ENCODE results near the gene ST6GAL1. TPM values are rescaled to one million over a fixed set of nuclear protein-coding genes. Genes with fewer than 3 reads are reported as not detected.

Gene ST6GAL1
- total and polyA plus RNA-seq, 2 of the 4 experiments (the other 2 are of a cell fraction) = 1.4 to 2.9 TPM

DNA sequence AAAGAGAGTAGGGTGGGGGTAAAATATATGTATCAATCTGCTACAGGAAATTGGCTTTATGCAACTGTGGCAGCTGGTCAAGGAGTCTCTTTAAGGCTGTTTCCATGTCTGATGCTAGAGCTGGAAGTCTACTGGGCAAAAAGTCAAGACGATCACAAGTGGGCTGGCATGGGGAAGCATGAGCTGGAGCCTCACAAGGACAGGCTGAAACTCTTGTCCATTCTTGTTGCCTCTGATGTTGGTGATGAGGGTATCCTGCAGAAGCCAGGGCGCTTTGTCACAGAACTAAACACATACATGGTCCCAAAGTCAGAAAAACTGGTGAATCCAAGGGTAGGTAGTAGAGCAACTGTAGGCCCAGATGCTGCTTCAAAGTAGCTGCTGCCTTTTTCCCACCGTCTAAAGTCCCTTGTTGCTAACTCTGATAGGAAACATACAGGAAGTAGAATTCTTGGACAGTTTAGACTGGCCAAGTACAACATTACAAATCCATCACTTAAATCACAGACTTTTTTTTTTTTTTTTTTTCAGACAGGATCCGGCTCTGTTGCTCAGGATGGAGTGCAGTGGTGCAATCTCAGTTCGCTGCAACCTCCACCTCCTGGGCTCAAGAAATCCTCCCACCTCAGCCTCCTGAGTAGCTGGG is 154.8 kb downstream of the ST6GAL1 start:
- Histone ChIP-seq H2BK5ac (ENCODE audit: low read depth, low read length, poor library complexity, severe bottlenecking) (no peak overlapping the region), H3K79me1 (ENCODE audit: low read depth in 1 of 2, low read length in 2 of 2) (no peaks in the 10 kb centered on the region), H3K4me2 (ENCODE audit: low read depth, low read length) (no peak overlapping the region), H3K27ac (ENCODE audit: insufficient read depth, low read length) (no peak overlapping the region), H3K56ac (ENCODE audit: extremely low read depth, insufficient read depth, low read length) (no peak overlapping the region), H2AK5ac (ENCODE audit: low read depth, low read length) (no peak overlapping the region), H2BK120ac (ENCODE audit: low read depth, low read length) (no peak overlapping the region), H3K36me3 (ENCODE audit: control insufficient read depth, insufficient read depth, low read length) (no peaks in the 10 kb centered on the region), H2BK15ac (ENCODE audit: low read depth, low read length) (no peak overlapping the region), H2AK9ac (replicated peaks; ENCODE audit: low read depth, low read length, poor library complexity) (no peak overlapping the region), H4K91ac (ENCODE audit: insufficient read depth, low read depth, low read length) (no peak overlapping the region), H4K5ac (ENCODE audit: low read depth, low read length) (no peak overlapping the region), H4K8ac (ENCODE audit: low read depth in 2 of 2, low read length in 2 of 2) (no peak overlapping the region), H3K14ac (replicated peaks; ENCODE audit: low read depth, low read length) (no peak overlapping the region), H4K20me1 (ENCODE audit: insufficient read depth, low read length) (no peaks in the 10 kb centered on the region), H3K4me3 (ENCODE audit: insufficient read depth, low read depth, low read length) (no peak overlapping the region), H3K27me3 (ENCODE audit: control insufficient read depth, insufficient read depth, low read length) (no peaks in the 10 kb centered on the region), H2AFZ (replicated peaks; ENCODE audit: low read length, poor library complexity) (no peak overlapping the region), H3K4me1 (ENCODE audit: control insufficient read depth, insufficient read depth, low read length) (no peaks in the 10 kb centered on the region; the same call in 1 of the 2 replicates), H3K4ac (ENCODE audit: low read depth, low read length) (no peak overlapping the region), H3K9me3 (ENCODE audit: control insufficient read depth, insufficient read depth, low read length) (no peaks in the 10 kb centered on the region), H3K9me1 (ENCODE audit: insufficient read depth, low read length) (no peaks in the 10 kb centered on the region; the same call in 1 of the 2 replicates), H3K9ac (ENCODE audit: low read depth, low read length) (no peak overlapping the region), H3K18ac (ENCODE audit: low read depth, low read length) (no peak overlapping the region), H3K23ac (ENCODE audit: low read depth, low read length) (no peak overlapping the region), H2BK20ac (ENCODE audit: low read depth, low read length) (no peak overlapping the region)
- BruUV-seq (replicated peaks) = no TSS peak
- dilution Hi-C loops (cut with HindIII; ENCODE audit: low sequenced_read_pairs, unreplicated experiment) = no loop called here
- ATAC-seq (ENCODE audit: low read depth) (no peak), DNase-seq (no peak)
- no CpG with 5 or more reads among the region's 5 CpGs for WGBS, 2 experiments (ENCODE audit: extremely low coverage in 2 of 2, insufficient read length in 1 of 2)
- in situ Hi-C loops (cut with MboI; ENCODE audit: low sequenced_read_pairs) = no loop called here
- CTCF ChIA-PET = interaction anchor here (0.9 kb wide), 1 partner anchor 11 kb away, joined by 3 read pairs; no protein-coding TSS in a partner anchor
- POLR2A ChIA-PET (ENCODE audit: unreplicated experiment) = no interaction called here
- intact Hi-C loops (cut with micrococcal nuclease) = no loop called here
- TF ChIP-seq MXI1 (IDR thresholded peaks at IDR 0.05; ENCODE audit: borderline replicate concordance, low read depth, low read length) (no peak), RCOR1 (IDR thresholded peaks at IDR 0.05; ENCODE audit: insufficient replicate concordance, low read length) (no peak), MAFK (IDR thresholded peaks at IDR 0.05; ENCODE audit: low read depth, low read length) (no peak), RAD21 (IDR thresholded peaks at IDR 0.05; ENCODE audit: low read length) (no peak), NFE2L2 (IDR thresholded peaks at IDR 0.05; ENCODE audit: low read depth, low read length) (no peak), CHD1 (IDR thresholded peaks at IDR 0.05; ENCODE audit: low read depth, low read length) (no peak), SMC3 (IDR thresholded peaks at IDR 0.05; ENCODE audit: low read depth, low read length) (no peak)
- TF ChIP-seq, protein P1, sequence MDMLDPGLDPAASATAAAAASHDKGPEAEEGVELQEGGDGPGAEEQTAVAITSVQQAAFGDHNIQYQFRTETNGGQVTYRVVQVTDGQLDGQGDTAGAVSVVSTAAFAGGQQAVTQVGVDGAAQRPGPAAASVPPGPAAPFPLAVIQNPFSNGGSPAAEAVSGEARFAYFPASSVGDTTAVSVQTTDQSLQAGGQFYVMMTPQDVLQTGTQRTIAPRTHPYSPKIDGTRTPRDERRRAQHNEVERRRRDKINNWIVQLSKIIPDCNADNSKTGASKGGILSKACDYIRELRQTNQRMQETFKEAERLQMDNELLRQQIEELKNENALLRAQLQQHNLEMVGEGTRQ (IDR thresholded peaks at IDR 0.05; ENCODE audit: low read depth, low read length) = no peak
- TF ChIP-seq, protein P2, sequence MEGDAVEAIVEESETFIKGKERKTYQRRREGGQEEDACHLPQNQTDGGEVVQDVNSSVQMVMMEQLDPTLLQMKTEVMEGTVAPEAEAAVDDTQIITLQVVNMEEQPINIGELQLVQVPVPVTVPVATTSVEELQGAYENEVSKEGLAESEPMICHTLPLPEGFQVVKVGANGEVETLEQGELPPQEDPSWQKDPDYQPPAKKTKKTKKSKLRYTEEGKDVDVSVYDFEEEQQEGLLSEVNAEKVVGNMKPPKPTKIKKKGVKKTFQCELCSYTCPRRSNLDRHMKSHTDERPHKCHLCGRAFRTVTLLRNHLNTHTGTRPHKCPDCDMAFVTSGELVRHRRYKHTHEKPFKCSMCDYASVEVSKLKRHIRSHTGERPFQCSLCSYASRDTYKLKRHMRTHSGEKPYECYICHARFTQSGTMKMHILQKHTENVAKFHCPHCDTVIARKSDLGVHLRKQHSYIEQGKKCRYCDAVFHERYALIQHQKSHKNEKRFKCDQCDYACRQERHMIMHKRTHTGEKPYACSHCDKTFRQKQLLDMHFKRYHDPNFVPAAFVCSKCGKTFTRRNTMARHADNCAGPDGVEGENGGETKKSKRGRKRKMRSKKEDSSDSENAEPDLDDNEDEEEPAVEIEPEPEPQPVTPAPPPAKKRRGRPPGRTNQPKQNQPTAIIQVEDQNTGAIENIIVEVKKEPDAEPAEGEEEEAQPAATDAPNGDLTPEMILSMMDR (conservative IDR thresholded peaks at IDR 0.05; ENCODE audit: low read depth, low read length) = no peak
